NCI-H774 (cell line): Measurements from ENCODE around the gene ZNF787.
"Not testable (repeated sequence)": the region's sequence is repeated elsewhere in the genome, so short reads cannot be mapped to it uniquely, and the experiment has no call there.

Experiments
- DNase-seq: peaks from one replicate; lab custom pipeline; 2025; lab: John Stamatoyannopoulos, UW

Gene ZNF787

GRCh38 chr19:56105090-56105701 is 15.9 kb downstream of the ZNF787 start:
- DNase-seq: peak; percentile 37

GRCh38 chr19:56104423-56104822 is 16.7 kb downstream of the ZNF787 start:
- DNase-seq: no peak

GRCh38 chr19:56103027-56103614 is 18.0 kb downstream of the ZNF787 start:
- DNase-seq: no peak

GRCh38 chr19:56101746-56102535 is 19.2 kb downstream of the ZNF787 start:
- no peak for DNase-seq

- DNase-seq: no peak
Observed at GRCh38 chr19:56101095-56101494, 20.0 kb downstream of the ZNF787 start.

GRCh38 chr19:56099638-56100539 is 21.2 kb downstream of the ZNF787 start:
- DNase-seq: no peak

GRCh38 chr19:56098731-56099568 is 22.1 kb downstream of the ZNF787 start:
- no peak for DNase-seq

- DNase-seq: not testable (repeated sequence)
Observed at GRCh38 chr19:56098237-56098636, 22.9 kb downstream of the ZNF787 start.

GRCh38 chr19:56097776-56098175 is 23.3 kb downstream of the ZNF787 start:
- no peak for DNase-seq

- DNase-seq: no peak
Observed at GRCh38 chr19:56097306-56097705, 23.8 kb downstream of the ZNF787 start.

- no peak for DNase-seq
Observed at GRCh38 chr19:56096665-56097064, 24.4 kb downstream of the ZNF787 start.

GRCh38 chr19:56094449-56094848 is 26.6 kb downstream of the ZNF787 start:
- DNase-seq: no peak

GRCh38 chr19:56092685-56093631 is 28.1 kb downstream of the ZNF787 start:
- no peak for DNase-seq

GRCh38 chr19:56091751-56092546 is 29.1 kb downstream of the ZNF787 start:
- DNase-seq: no peak

GRCh38 chr19:56091066-56091490 is 30.0 kb downstream of the ZNF787 start:
- DNase-seq: no peak

- DNase-seq: no peak
Observed at GRCh38 chr19:56089344-56089743, 31.8 kb downstream of the ZNF787 start.

GRCh38 chr19:56088497-56089215 is 32.4 kb downstream of the ZNF787 start:
- no peak for DNase-seq

- DNase-seq: no peak
Observed at GRCh38 chr19:56087647-56088496, 33.2 kb downstream of the ZNF787 start.
